SU-DHL-6 (cell line): ENCODE data around the gene MT1G.

ENCODE experiments used
- EZH2phosphoT487 ChIP-seq: fragments of 200-600 bp; sonication (generic), shearing (Covaris generic); conservative IDR thresholded peaks from 2 replicates; pipeline ENCODE4 v1.6.1; 2018; ENCODE audit warnings: mild to moderate bottlenecking, antibody characterized with exemption, low read length, moderate library complexity, mixed read lengths
- TF ChIP-seq, protein P1 (sequence below): fragments of 200-600 bp; sonication (generic); IDR thresholded peaks from one replicate; pipeline ENCODE4 v1.5.1; 2017; ENCODE audit warnings: antibody characterized with exemption, mild to moderate bottlenecking, low read length, moderate library complexity; ENCODE audit not compliant: insufficient read depth, poor library complexity, severe bottlenecking

DNA sequence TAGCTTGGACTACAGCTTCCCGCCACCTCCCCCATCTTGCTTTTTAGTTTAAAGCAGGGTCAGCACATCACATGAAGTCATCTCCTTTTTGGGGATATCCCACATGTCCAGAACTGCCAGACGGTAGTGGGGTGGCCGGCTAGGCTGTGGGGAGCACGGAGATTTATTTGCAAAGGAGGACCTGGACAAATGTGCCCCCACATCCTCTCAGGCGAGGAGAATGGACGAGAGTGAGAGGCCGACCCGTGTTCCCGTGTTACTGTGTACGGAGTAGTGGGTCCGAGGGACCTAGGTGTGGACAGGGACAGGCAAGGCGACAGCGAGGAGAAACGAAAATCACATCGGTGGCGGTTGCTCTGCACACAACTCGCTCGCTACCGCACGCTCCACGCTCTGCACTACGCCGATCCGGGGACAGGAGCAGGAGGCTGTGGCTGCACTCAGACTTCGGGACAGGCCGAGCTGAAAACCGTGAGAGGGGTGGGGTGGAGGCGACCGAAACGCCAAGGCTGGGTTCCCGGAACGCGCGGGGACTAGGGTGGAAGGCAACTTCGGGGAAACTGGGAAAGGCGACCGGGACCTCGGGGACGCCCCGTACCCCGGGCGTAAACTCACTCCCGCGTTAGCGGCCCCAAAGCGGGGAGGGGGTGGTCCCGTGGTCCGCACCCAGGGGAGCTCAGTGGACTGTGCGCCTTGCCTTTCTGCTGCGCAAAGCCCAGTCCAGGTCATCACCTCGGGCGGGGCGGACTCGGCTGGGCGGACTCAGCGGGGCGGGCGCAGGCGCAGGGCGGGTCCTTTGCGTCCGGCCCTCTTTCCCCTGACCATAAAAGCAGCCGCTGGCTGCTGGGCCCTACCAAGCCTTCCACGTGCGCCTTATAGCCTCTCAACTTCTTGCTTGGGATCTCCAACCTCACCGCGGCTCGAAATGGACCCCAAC lies 29.8 kb downstream of the MT1G start, which contains the start of gene MT1A:
- TF ChIP-seq, protein P1, sequence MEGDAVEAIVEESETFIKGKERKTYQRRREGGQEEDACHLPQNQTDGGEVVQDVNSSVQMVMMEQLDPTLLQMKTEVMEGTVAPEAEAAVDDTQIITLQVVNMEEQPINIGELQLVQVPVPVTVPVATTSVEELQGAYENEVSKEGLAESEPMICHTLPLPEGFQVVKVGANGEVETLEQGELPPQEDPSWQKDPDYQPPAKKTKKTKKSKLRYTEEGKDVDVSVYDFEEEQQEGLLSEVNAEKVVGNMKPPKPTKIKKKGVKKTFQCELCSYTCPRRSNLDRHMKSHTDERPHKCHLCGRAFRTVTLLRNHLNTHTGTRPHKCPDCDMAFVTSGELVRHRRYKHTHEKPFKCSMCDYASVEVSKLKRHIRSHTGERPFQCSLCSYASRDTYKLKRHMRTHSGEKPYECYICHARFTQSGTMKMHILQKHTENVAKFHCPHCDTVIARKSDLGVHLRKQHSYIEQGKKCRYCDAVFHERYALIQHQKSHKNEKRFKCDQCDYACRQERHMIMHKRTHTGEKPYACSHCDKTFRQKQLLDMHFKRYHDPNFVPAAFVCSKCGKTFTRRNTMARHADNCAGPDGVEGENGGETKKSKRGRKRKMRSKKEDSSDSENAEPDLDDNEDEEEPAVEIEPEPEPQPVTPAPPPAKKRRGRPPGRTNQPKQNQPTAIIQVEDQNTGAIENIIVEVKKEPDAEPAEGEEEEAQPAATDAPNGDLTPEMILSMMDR: no peak
- TF ChIP-seq EZH2phosphoT487: no peak
